ENCODE results near the gene SPATA31E1. TPM values are rescaled to one million over a fixed set of nuclear protein-coding genes. Genes with fewer than 3 reads are reported as not detected.
"Not testable (repeated sequence)": the region's sequence is repeated elsewhere in the genome, so short reads cannot be mapped to it uniquely, and the experiment has no call there.

SPATA31E1 gene
- total RNA-seq, 2 donors from 2014 or later = not detected

GRCh38 chr9:87842878-87843585, 39.6 kb upstream of the SPATA31E1 start:
- H3K9me3 ChIP-seq = no peaks in the 10 kb centered on the region
- TF ChIP-seq CTCF (IDR thresholded peaks at IDR 0.05) = no peak

GRCh38 chr9:87844506-87844905, 38.2 kb upstream of the SPATA31E1 start:
- Histone ChIP-seq H3K36me3 (no peaks in the 10 kb centered on the region), H3K4me1 (no peaks in the 10 kb centered on the region), H3K9me3 (no peaks in the 10 kb centered on the region), H3K27me3 (no peaks in the 10 kb centered on the region), H3K4me3 (no peak overlapping the region), H3K27ac (no peak overlapping the region)
- no peak for TF ChIP-seq CTCF (IDR thresholded peaks at IDR 0.05)
- no peak for DNase-seq (ENCODE audit: low spot score)

More at GRCh38 chr9:87842878-87843585, 39.6 kb upstream of the SPATA31E1 start:
- Histone ChIP-seq H3K4me3 (no peak overlapping the region), H3K27me3 (no peaks in the 10 kb centered on the region), H3K36me3 (no peaks in the 10 kb centered on the region), H3K4me1 (no peaks in the 10 kb centered on the region), H3K27ac (no peak overlapping the region)
- no peak for DNase-seq (ENCODE audit: low spot score)

GRCh38 chr9:87847817-87848216, 34.9 kb upstream of the SPATA31E1 start:
- H3K27ac ChIP-seq; H3K4me3 ChIP-seq; H3K9me3 ChIP-seq; H3K27me3 ChIP-seq; DNase-seq (ENCODE audit: low spot score); H3K36me3 ChIP-seq; H3K4me1 ChIP-seq: not testable (repeated sequence)

GRCh38 chr9:87849144-87849758, 33.4 kb upstream of the SPATA31E1 start:
- H3K4me3 ChIP-seq = no peak overlapping the region
- no peak for TF ChIP-seq CTCF (IDR thresholded peaks at IDR 0.05)
- H3K9me3 ChIP-seq = no peaks in the 10 kb centered on the region
- H3K36me3 ChIP-seq = no peaks in the 10 kb centered on the region
- H3K27ac ChIP-seq = no peak overlapping the region
- H3K4me1 ChIP-seq = no peaks in the 10 kb centered on the region
- no peak for DNase-seq (ENCODE audit: low spot score)
- H3K27me3 ChIP-seq = no peaks in the 10 kb centered on the region

GRCh38 chr9:87850391-87850790, 32.3 kb upstream of the SPATA31E1 start:
- no peak overlapping the region for H3K4me3 ChIP-seq
- no peak for DNase-seq (ENCODE audit: low spot score)
- H3K9me3 ChIP-seq = no peaks in the 10 kb centered on the region
- no peaks in the 10 kb centered on the region for H3K27me3 ChIP-seq
- H3K27ac ChIP-seq = no peak overlapping the region
- no peaks in the 10 kb centered on the region for H3K36me3 ChIP-seq
- H3K4me1 ChIP-seq = no peaks in the 10 kb centered on the region
- TF ChIP-seq CTCF (IDR thresholded peaks at IDR 0.05) = no peak

- H3K9me3 ChIP-seq; H3K27me3 ChIP-seq; H3K27ac ChIP-seq; H3K4me1 ChIP-seq; H3K4me3 ChIP-seq; DNase-seq (ENCODE audit: low spot score); H3K36me3 ChIP-seq: not testable (repeated sequence)
Measured at GRCh38 chr9:87851186-87851585, 31.5 kb upstream of the SPATA31E1 start.

- Histone ChIP-seq H3K36me3 (no peaks in the 10 kb centered on the region), H3K27me3 (no peaks in the 10 kb centered on the region), H3K27ac (no peak overlapping the region), H3K4me3 (no peak overlapping the region), H3K9me3 (no peaks in the 10 kb centered on the region), H3K4me1 (no peaks in the 10 kb centered on the region)
- no peak for TF ChIP-seq CTCF (IDR thresholded peaks at IDR 0.05)
- no peak for DNase-seq (ENCODE audit: low spot score)
Measured at GRCh38 chr9:87853302-87853701, 29.4 kb upstream of the SPATA31E1 start.

Measured in right atrium auricular region (tissue), 2 donors.